Ascending aorta (tissue), 2 donors: Measurements from ENCODE around the gene SEMA5A. TPM values are rescaled to one million over a fixed set of nuclear protein-coding genes. Genes with fewer than 3 reads are reported as not detected.

Source experiments
- DNase-seq, 2 donors: peaks; one replicate each; pipeline ENCODE4 v3.0.0-alpha.2; 2019; ENCODE audit warnings: low spot score in 2 of 2
- H3K27ac ChIP-seq, 2 donors: fragments of 200-600 bp; sonication (generic); one replicate each; pipeline ENCODE4 v1.5.1; 2016 to 2017; ENCODE audit warnings: mild to moderate bottlenecking in 1 of 2
- H3K27me3 ChIP-seq: fragments of 200-600 bp; sonication (generic); one replicate; pipeline ENCODE4 v1.5.1; 2017
- H3K36me3 ChIP-seq, 2 donors: fragments of 200-600 bp; sonication (generic); one replicate each; pipeline ENCODE4 v1.5.1; 2016
- H3K4me1 ChIP-seq, 2 donors: fragments of 200-600 bp; sonication (generic); one replicate each; pipeline ENCODE4 v1.5.1; 2016 to 2017; ENCODE audit warnings: mild to moderate bottlenecking in 1 of 2
- H3K4me3 ChIP-seq, 2 donors: fragments of 200-600 bp; sonication (generic); one replicate each; pipeline ENCODE4 v1.5.1; 2016 to 2017; ENCODE audit warnings: mild to moderate bottlenecking in 1 of 2
- H3K9me3 ChIP-seq, 2 donors: fragments of 200-600 bp; sonication (generic); one replicate each; pipeline ENCODE4 v1.5.1; 2016
- intact Hi-C: fragments of 100-400 bp; cut with DNase I; formaldehyde crosslinking; loops from one replicate; pipeline ENCODE4 v1.15.1; 2023
- total RNA-seq: library from RNA; depleted of rRNA; stranded (reverse); fragments of >200 nt; gene quantifications from one replicate; pipeline ENCODE4 v1.1.0, GENCODE V29; 2016
- TF ChIP-seq, protein P1 (sequence below), 3 experiments: fragments of 200-600 bp in 2 of 3; fragments of 450-650 bp in 1 of 3; sonication (generic) in 2 of 3; IDR thresholded peaks; one replicate each; pipeline ENCODE4 v1.5.1; 2016 to 2019; ENCODE audit warnings: antibody characterized with exemption in 3 of 3, mild to moderate bottlenecking in 1 of 3, moderate library complexity in 1 of 3

SEMA5A gene
- total RNA-seq, 1 donor from 2014 or later = 18.4 TPM

DNA sequence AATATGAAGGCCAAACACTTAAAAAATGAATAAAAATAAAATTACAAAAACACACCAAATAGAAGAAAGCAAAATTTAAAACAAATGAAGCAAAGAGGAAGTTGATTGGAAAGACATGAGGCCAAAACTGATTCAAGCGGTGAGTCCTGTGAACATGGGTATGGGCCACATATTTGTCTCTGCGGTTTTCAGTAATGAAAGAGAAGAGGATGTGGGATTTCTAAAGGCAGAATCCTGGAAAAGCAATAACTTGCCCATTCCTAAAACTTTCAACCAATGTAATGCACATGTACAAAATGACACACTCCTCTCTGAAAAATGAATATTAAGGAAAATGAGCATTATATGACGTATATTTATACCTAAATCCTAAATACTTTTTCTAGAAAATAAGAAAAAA lies 263.7 kb downstream of the SEMA5A start:
- TF ChIP-seq, protein P1, sequence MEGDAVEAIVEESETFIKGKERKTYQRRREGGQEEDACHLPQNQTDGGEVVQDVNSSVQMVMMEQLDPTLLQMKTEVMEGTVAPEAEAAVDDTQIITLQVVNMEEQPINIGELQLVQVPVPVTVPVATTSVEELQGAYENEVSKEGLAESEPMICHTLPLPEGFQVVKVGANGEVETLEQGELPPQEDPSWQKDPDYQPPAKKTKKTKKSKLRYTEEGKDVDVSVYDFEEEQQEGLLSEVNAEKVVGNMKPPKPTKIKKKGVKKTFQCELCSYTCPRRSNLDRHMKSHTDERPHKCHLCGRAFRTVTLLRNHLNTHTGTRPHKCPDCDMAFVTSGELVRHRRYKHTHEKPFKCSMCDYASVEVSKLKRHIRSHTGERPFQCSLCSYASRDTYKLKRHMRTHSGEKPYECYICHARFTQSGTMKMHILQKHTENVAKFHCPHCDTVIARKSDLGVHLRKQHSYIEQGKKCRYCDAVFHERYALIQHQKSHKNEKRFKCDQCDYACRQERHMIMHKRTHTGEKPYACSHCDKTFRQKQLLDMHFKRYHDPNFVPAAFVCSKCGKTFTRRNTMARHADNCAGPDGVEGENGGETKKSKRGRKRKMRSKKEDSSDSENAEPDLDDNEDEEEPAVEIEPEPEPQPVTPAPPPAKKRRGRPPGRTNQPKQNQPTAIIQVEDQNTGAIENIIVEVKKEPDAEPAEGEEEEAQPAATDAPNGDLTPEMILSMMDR (IDR thresholded peaks at IDR 0.05) = no peak
- no peak for DNase-seq
- intact Hi-C loops = no loop called here
- Histone ChIP-seq H3K4me3 (no peak overlapping the region), H3K36me3 (no peaks in the 10 kb centered on the region), H3K4me1 (peaks cover 0 to 13% of the 10 kb centered on the region in 2 donors), H3K9me3 (no peaks in the 10 kb centered on the region), H3K27ac (no peak overlapping the region), H3K27me3 (no peaks in the 10 kb centered on the region)

DNA sequence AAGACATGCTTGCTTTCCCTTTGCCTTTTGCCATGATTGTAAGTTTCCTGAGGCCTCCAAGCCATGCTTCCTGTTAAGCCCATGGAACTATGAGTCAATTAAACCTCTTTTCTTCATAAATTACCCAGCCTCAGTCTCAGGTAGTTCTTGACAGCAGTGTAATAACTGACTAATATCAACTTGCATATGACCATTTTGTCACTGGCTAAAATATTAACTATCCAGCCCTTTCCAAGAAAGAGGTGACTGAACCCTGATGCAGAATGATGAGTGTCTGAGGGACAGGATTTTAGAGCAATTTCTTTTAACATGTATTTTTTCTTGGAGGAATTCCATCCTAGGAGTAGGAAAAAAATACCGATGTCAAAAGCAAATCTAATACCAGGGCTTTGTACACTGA lies 266.1 kb downstream of the SEMA5A start:
- Histone ChIP-seq H3K4me1 (peaks cover 0 to 9% of the 10 kb centered on the region in 2 donors), H3K36me3 (no peaks in the 10 kb centered on the region), H3K9me3 (no peaks in the 10 kb centered on the region), H3K27me3 (no peaks in the 10 kb centered on the region), H3K27ac (no peak overlapping the region), H3K4me3 (no peak overlapping the region)
- TF ChIP-seq, protein P1 (IDR thresholded peaks at IDR 0.05) = no peak
- no peak for DNase-seq
- intact Hi-C loops = no loop called here

DNA sequence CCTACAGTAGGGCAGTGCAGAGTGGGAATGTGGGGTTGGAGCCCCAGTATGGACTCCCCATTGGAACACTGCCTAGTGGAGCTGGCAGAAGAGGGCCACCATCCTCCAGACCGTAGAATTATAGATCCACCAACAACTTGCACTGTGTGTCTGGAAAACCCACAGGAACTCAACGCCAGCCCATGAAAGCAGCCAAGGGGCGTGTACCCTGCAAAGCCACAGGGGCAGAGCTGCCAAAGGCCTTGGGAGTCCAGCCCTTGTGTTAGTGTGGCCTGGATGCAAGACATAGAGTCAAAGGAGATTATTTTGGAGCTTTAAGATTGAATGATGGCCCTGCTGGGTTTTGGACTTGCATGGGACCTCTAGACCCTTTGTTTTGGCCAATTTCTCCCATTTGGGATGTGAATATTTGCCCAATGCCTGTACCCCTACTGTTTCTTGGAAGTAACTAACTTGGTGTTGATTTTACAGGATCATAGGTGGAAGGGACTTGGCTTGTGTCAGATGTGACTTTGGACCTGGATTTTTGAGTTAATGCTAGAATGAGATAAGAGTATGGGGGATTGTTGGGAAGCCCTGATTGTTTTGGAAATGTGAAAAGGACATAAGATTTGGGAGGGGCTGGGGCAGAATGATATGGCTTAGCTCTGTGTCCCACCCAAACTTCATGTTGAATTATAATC lies 266.8 kb downstream of the SEMA5A start:
- Histone ChIP-seq H3K4me3 (no peak overlapping the region), H3K36me3 (no peaks in the 10 kb centered on the region), H3K27me3 (no peaks in the 10 kb centered on the region), H3K4me1 (peaks cover 0 to 4% of the 10 kb centered on the region in 2 donors), H3K27ac (no peak overlapping the region), H3K9me3 (peaks cover 0 to 4% of the 10 kb centered on the region in 2 donors)
- no peak for DNase-seq
- intact Hi-C loops = no loop called here
- TF ChIP-seq, protein P1 (IDR thresholded peaks at IDR 0.05) = no peak

DNA sequence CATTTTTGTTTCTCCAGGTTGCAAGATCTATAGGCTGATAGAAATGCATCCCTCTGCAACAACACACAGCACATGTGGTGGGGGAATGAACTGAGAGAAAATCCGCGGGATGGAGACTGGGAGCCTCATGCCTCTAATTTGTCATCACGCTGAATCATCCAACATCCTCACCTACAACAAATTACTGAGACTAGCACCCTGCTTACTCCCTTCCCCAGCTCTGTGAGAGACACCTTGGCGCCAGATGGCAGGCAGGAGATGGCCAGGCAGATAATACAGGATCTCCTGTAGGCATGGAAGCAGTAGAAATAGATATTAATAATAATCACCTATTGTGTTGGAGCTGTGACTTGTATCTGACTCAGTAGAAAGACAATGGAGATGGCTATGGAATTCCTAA lies 276.9 kb downstream of the SEMA5A start:
- H3K27me3 ChIP-seq = no peaks in the 10 kb centered on the region
- TF ChIP-seq, protein P1 (IDR thresholded peaks at IDR 0.05) = no peak
- intact Hi-C loops = loop anchor here (5.0 kb wide), 1 partner anchor 278 kb away; the partner anchor contains the start of gene SEMA5A

DNA sequence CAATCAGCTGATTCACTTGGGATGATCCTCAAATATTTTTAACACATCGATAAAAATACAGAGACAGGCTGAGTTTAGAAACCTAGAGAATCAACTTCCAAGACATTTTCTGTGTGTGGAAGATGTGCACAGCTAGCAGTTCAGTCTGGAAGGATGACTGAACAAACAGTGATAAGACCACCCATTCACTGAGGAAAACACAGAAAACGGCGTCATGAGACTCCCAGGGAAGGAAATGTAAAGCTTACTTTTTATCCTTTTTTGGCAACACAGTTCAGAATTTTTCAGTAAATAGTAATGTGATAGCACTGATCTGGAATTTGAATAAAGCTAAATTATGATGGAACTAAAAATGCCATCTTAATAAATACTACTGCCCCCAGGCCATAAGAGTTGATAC lies 277.6 kb downstream of the SEMA5A start:
- no peaks in the 10 kb centered on the region for H3K27me3 ChIP-seq
- peaks cover 0 to 10% of the 10 kb centered on the region in 2 donors for H3K4me1 ChIP-seq
- H3K27ac ChIP-seq = no peak overlapping the region
- H3K36me3 ChIP-seq = no peaks in the 10 kb centered on the region
- TF ChIP-seq, protein P1 (IDR thresholded peaks at IDR 0.05) = no peak
- no peak overlapping the region for H3K4me3 ChIP-seq
- no peaks in the 10 kb centered on the region for H3K9me3 ChIP-seq
- intact Hi-C loops = loop anchor here (5.0 kb wide), 1 partner anchor 279 kb away; the partner anchor contains the start of gene SEMA5A
- no peak for DNase-seq

More for the DNA sequence above, 276.9 kb downstream of the SEMA5A start:
- no peak overlapping the region for H3K4me3 ChIP-seq
- DNase-seq = no peak
- H3K36me3 ChIP-seq = no peaks in the 10 kb centered on the region
- H3K9me3 ChIP-seq = peaks cover 0 to 1% of the 10 kb centered on the region in 2 donors
- peaks cover 0 to 10% of the 10 kb centered on the region in 2 donors for H3K4me1 ChIP-seq
- H3K27ac ChIP-seq = no peak overlapping the region
